Measurements from ENCODE around the gene SLC22A15.
A peak's percentile ranks its signal among the peaks of the same experiment; 100 is the strongest.
"Not testable (repeated sequence)": the region's sequence is repeated elsewhere in the genome, so short reads cannot be mapped to it uniquely, and the experiment has no call there.

The SLC22A15 gene

GRCh38 chr1:115955228-115955627 is 21.1 kb upstream of the SLC22A15 start:
- DNase-seq (ENCODE audit: low read depth in 1 of 2, low spot score in 1 of 2) = no peak
- TF ChIP-seq GABPA (IDR thresholded peaks at IDR 0.05; ENCODE audit: low read depth) (no peak), REST (IDR thresholded peaks at IDR 0.05; ENCODE audit: insufficient replicate concordance, low read depth) (no peak), POLR2AphosphoS5 (IDR thresholded peaks at IDR 0.05; ENCODE audit: low read depth) (no peak), SPI1 (IDR thresholded peaks at IDR 0.05; ENCODE audit: borderline replicate concordance, low read depth) (no peak), CTCF (IDR thresholded peaks at IDR 0.05; ENCODE audit: insufficient read depth, low read length) (no peak)
- no peak overlapping the region for H3K27ac ChIP-seq (replicated peaks)
- no peak overlapping the region for H3K4me3 ChIP-seq (replicated peaks; ENCODE audit: insufficient read depth, low read length)
- H3K27me3 ChIP-seq (ENCODE audit: insufficient read depth, poor library complexity, severe bottlenecking) = no peaks in the 10 kb centered on the region

GRCh38 chr1:115958866-115959265 is 17.4 kb upstream of the SLC22A15 start:
- Histone ChIP-seq H3K27me3 (ENCODE audit: insufficient read depth, poor library complexity, severe bottlenecking) (no peaks in the 10 kb centered on the region), H3K4me3 (replicated peaks; ENCODE audit: insufficient read depth, low read length) (no peak overlapping the region), H3K27ac (replicated peaks) (no peak overlapping the region)
- no peak for TF ChIP-seq REST (IDR thresholded peaks at IDR 0.05; ENCODE audit: insufficient replicate concordance, low read depth)
- no peak for TF ChIP-seq CTCF (IDR thresholded peaks at IDR 0.05; ENCODE audit: insufficient read depth, low read length)
- TF ChIP-seq SPI1 (IDR thresholded peaks at IDR 0.05; ENCODE audit: borderline replicate concordance, low read depth) = no peak
- TF ChIP-seq POLR2AphosphoS5 (IDR thresholded peaks at IDR 0.05; ENCODE audit: low read depth) = no peak
- TF ChIP-seq GABPA (IDR thresholded peaks at IDR 0.05; ENCODE audit: low read depth) = no peak
- no peak for DNase-seq (ENCODE audit: low read depth in 1 of 2, low spot score in 1 of 2)

GRCh38 chr1:115969509-115969908 is 6.8 kb upstream of the SLC22A15 start:
- Histone ChIP-seq H3K27me3 (ENCODE audit: insufficient read depth, poor library complexity, severe bottlenecking) (no peaks in the 10 kb centered on the region), H3K4me3 (replicated peaks; ENCODE audit: insufficient read depth, low read length) (no peak overlapping the region), H3K27ac (replicated peaks) (no peak overlapping the region)
- peak in 1 of 2 experiments; percentile 34 for DNase-seq (ENCODE audit: low read depth in 1 of 2, low spot score in 1 of 2)
- TF ChIP-seq CTCF (IDR thresholded peaks at IDR 0.05; ENCODE audit: insufficient read depth, low read length) (no peak), POLR2AphosphoS5 (IDR thresholded peaks at IDR 0.05; ENCODE audit: low read depth) (no peak), SPI1 (IDR thresholded peaks at IDR 0.05; ENCODE audit: borderline replicate concordance, low read depth) (no peak), GABPA (IDR thresholded peaks at IDR 0.05; ENCODE audit: low read depth) (no peak), REST (IDR thresholded peaks at IDR 0.05; ENCODE audit: insufficient replicate concordance, low read depth) (no peak)

- H3K4me3 ChIP-seq (replicated peaks; ENCODE audit: insufficient read depth, low read length); H3K27me3 ChIP-seq (ENCODE audit: insufficient read depth, poor library complexity, severe bottlenecking); H3K27ac ChIP-seq (replicated peaks); DNase-seq (ENCODE audit: low read depth in 1 of 2, low spot score in 1 of 2): not testable (repeated sequence)
Measured at GRCh38 chr1:115971778-115972177, 4.5 kb upstream of the SLC22A15 start.

All from HL-60 (cell line).